Neural progenitor cell (in vitro differentiated cells): Measurements from ENCODE around the gene TBX10. TPM values are rescaled to one million over a fixed set of nuclear protein-coding genes. Genes with fewer than 3 reads are reported as not detected.

Experiments used
- DNase-seq: peaks from one replicate; pipeline ENCODE4 v3.0.0-alpha.2; 2016; ENCODE audit warnings: low spot score
- H2AFZ ChIP-seq: fragments of 200-600 bp; sonication (generic); replicated peaks from 2 replicates; pipeline ENCODE4 v1.6.1; 2016; ENCODE audit warnings: antibody characterized with exemption
- H3F3A ChIP-seq: fragments of 200-600 bp; sonication (generic); 2 replicates; pipeline ENCODE4 v1.6.1; 2016; ENCODE audit warnings: antibody characterized with exemption, low read depth
- H3K27ac ChIP-seq: fragments of 200-600 bp; sonication (generic); 2 replicates; pipeline ENCODE4 v1.5.1; 2016; ENCODE audit warnings: mild to moderate bottlenecking
- H3K27me3 ChIP-seq: fragments of 200-600 bp; sonication (generic); 2 replicates; pipeline ENCODE4 v1.6.1; 2016; ENCODE audit warnings: mild to moderate bottlenecking, moderate library complexity
- H3K36me3 ChIP-seq: fragments of 200-600 bp; sonication (generic); 2 replicates; pipeline ENCODE4 v1.5.1; 2016
- H3K4me1 ChIP-seq: fragments of 200-600 bp; sonication (generic); 2 replicates; pipeline ENCODE4 v1.6.1; 2016; ENCODE audit warnings: mixed run types
- H3K4me2 ChIP-seq: fragments of 200-600 bp; sonication (generic); 2 replicates; pipeline ENCODE4 v1.6.1; 2016
- H3K4me3 ChIP-seq: fragments of 200-600 bp; sonication (generic); 2 replicates; pipeline ENCODE4 v1.5.1; 2016
- H3K79me2 ChIP-seq: fragments of 200-600 bp; sonication (generic); 2 replicates; pipeline ENCODE4 v1.6.1; 2016; ENCODE audit warnings: low read depth
- H3K9ac ChIP-seq: fragments of 200-600 bp; sonication (generic); 2 replicates; pipeline ENCODE4 v1.6.1; 2016
- H3K9me3 ChIP-seq: fragments of 200-600 bp; sonication (generic); 2 replicates; pipeline ENCODE4 v1.5.1; 2016; ENCODE audit warnings: low read depth
- H4K20me1 ChIP-seq: fragments of 200-600 bp; sonication (generic); 2 replicates; pipeline ENCODE4 v1.6.1; 2016; ENCODE audit warnings: low read depth
- H3K27ac Mint-ChIP-seq: 3 replicates; pipeline ENCODE4 v1.8.0; 2021; ENCODE audit warnings: mixed read lengths
- H3K27me3 Mint-ChIP-seq: 2 replicates; pipeline ENCODE4 v1.8.0; 2022; ENCODE audit warnings: low read depth, mild to moderate bottlenecking, inconsistent platforms, moderate library complexity, mixed read lengths; ENCODE audit not compliant: insufficient read depth
- H3K36me3 Mint-ChIP-seq: 3 replicates; pipeline ENCODE4 v1.8.0; 2021; ENCODE audit warnings: mixed read lengths
- H3K4me1 Mint-ChIP-seq: 3 replicates; pipeline ENCODE4 v1.8.0; 2021; ENCODE audit warnings: mixed read lengths
- H3K4me3 Mint-ChIP-seq: 3 replicates; pipeline ENCODE4 v1.8.0; 2021; ENCODE audit warnings: mild to moderate bottlenecking, moderate library complexity, mixed read lengths
- H3K9me3 Mint-ChIP-seq: 3 replicates; pipeline ENCODE4 v1.8.0; 2020; ENCODE audit warnings: mixed read lengths
- CTCF ChIP-seq: fragments of 200-600 bp; sonication (generic); IDR thresholded peaks from 2 replicates; pipeline ENCODE4 v1.5.1; 2017; ENCODE audit warnings: antibody characterized with exemption, mild to moderate bottlenecking
- EZH2 ChIP-seq: fragments of 200-600 bp; sonication (generic); IDR thresholded peaks from 2 replicates; pipeline ENCODE4 v1.6.1; 2017; ENCODE audit warnings: antibody characterized with exemption, mild to moderate bottlenecking, moderate library complexity
- EZH2phosphoT487 ChIP-seq: fragments of 200-600 bp; sonication (generic); IDR thresholded peaks from 2 replicates; pipeline ENCODE4 v1.6.1; 2017; ENCODE audit warnings: antibody characterized with exemption
- total RNA-seq: library from RNA; depleted of rRNA; stranded (reverse); fragments of >200 nt; gene quantifications from 2 replicates; pipeline ENCODE4 v1.2.3, GENCODE V29; 2015; ENCODE audit warnings: low replicate concordance

The TBX10 gene
- total RNA-seq, 1 donor from 2014 or later: not detected

DNA sequence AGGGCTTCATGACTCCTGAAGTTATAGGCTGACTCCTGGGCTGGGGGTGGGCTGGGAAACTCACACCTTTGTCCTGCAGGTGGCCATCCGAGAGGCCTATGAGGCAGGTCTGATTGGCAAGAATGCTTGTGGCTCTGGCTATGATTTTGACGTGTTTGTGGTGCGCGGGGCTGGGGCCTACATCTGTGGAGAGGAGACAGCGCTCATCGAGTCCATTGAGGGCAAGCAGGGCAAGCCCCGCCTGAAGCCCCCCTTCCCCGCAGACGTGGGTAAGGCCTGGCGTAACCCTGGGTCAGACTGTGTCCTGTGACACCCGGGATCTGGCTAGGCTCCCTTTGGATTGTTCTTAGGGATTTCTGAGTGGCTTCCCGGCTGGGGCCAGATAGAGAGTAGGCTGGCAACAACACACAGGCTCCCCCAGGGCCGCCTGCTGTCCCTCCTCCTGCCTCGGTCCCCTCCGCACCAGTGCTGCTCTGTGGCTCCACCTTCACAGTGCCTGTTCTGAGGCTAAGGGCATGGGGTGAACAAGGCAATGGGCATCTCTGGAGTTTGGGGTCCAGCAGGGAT lies 29.2 kb downstream of the TBX10 start:
- Histone ChIP-seq H3K27ac (no peak overlapping the region), H3K36me3 (no peaks in the 10 kb centered on the region), H4K20me1 (no peaks in the 10 kb centered on the region), H3K4me1 (peaks cover 18% of the 10 kb centered on the region), H2AFZ (no peak overlapping the region), H3K4me2 (no peak overlapping the region), H3K4me3 (no peak overlapping the region), H3K27me3 (peaks cover 9% of the 10 kb centered on the region), H3K9me3 (no peaks in the 10 kb centered on the region), H3K9ac (no peak overlapping the region), H3F3A (peaks cover 12% of the 10 kb centered on the region), H3K79me2 (peaks cover 10% of the 10 kb centered on the region)
- Mint-ChIP-seq H3K9me3 (no peaks in the 10 kb centered on the region), H3K36me3 (peaks cover 5% of the 10 kb centered on the region), H3K4me1 (peaks cover 25% of the 10 kb centered on the region), H3K4me3 (peak overlapping the region; percentile 50), H3K27ac (no peak overlapping the region), H3K27me3 (peaks cover 5% of the 10 kb centered on the region)
- TF ChIP-seq CTCF: no peak
- TF ChIP-seq EZH2: no peak
- no peak for TF ChIP-seq EZH2phosphoT487
- DNase-seq: no peak

GRCh38 chr11:67609316-67609715 lies 30.2 kb downstream of the TBX10 start:
- Histone ChIP-seq H3K4me2 (no peak overlapping the region), H3K9ac (no peak overlapping the region), H3K27me3 (peaks cover 14% of the 10 kb centered on the region), H3K27ac (no peak overlapping the region), H4K20me1 (no peaks in the 10 kb centered on the region), H3K9me3 (no peaks in the 10 kb centered on the region), H3F3A (peaks cover 20% of the 10 kb centered on the region), H3K4me1 (peaks cover 25% of the 10 kb centered on the region), H2AFZ (no peak overlapping the region), H3K79me2 (peaks cover 10% of the 10 kb centered on the region), H3K36me3 (no peaks in the 10 kb centered on the region), H3K4me3 (no peak overlapping the region)
- no peak for TF ChIP-seq CTCF
- Mint-ChIP-seq H3K4me3 (peak overlapping the region; percentile 64), H3K27me3 (peaks cover 11% of the 10 kb centered on the region), H3K4me1 (peaks cover 29% of the 10 kb centered on the region), H3K27ac (no peak overlapping the region), H3K36me3 (peaks cover 5% of the 10 kb centered on the region), H3K9me3 (no peaks in the 10 kb centered on the region)
- DNase-seq: no peak

DNA sequence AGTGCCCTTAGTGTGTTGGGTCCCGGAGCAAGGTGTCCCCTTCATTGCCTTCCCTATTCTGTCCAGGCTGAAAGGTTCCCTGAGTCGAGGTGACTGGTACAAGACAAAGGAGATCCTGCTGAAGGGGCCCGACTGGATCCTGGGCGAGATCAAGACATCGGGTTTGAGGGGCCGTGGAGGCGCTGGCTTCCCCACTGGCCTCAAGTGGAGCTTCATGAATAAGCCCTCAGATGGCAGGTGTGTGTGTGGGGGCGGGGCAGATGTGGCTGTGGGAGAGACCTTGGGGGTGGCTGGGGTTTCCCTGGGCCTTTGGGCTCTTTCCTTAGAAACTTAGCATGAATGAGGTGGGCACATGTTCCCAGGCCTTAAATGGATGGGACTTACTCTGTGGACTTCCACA lies 31.1 kb downstream of the TBX10 start:
- H3K79me2 ChIP-seq: peaks cover 10% of the 10 kb centered on the region

More for the DNA sequence above, 31.1 kb downstream of the TBX10 start:
- peaks cover 22% of the 10 kb centered on the region for H3F3A ChIP-seq
- H3K9ac ChIP-seq: no peak overlapping the region
- TF ChIP-seq EZH2: no peak
- TF ChIP-seq CTCF: no peak
- no peak for TF ChIP-seq EZH2phosphoT487
- Mint-ChIP-seq H3K4me3 (peak overlapping the region; percentile 97), H3K27me3 (peaks cover 13% of the 10 kb centered on the region), H3K9me3 (no peaks in the 10 kb centered on the region), H3K27ac (no peak overlapping the region), H3K36me3 (peaks cover 5% of the 10 kb centered on the region), H3K4me1 (peaks cover 32% of the 10 kb centered on the region)
- H2AFZ ChIP-seq: no peak overlapping the region
- no peak overlapping the region for H3K27ac ChIP-seq
- peaks cover 22% of the 10 kb centered on the region for H3K4me1 ChIP-seq
- DNase-seq: no peak
- peaks cover 16% of the 10 kb centered on the region for H3K27me3 ChIP-seq
- H3K4me2 ChIP-seq: no peak overlapping the region
- H3K9me3 ChIP-seq: no peaks in the 10 kb centered on the region
- H4K20me1 ChIP-seq: no peaks in the 10 kb centered on the region
- H3K4me3 ChIP-seq: no peak overlapping the region
- H3K36me3 ChIP-seq: no peaks in the 10 kb centered on the region
